Adrenal gland (tissue), 5 donors: Measurements from ENCODE around the gene BAHCC1.

Experiments
- POLR2A ChIP-seq, 2 donors: fragments of 450-650 bp; IDR thresholded peaks; one replicate each; pipeline ENCODE4 v1.6.1; 2017; ENCODE audit warnings: antibody characterized with exemption in 2 of 2, mild to moderate bottlenecking in 2 of 2, moderate library complexity in 1 of 2
- TF ChIP-seq, protein P1 (sequence below), 6 experiments: fragments of 450-650 bp in 4 of 6; fragments of 200-600 bp in 2 of 6; sonication (generic) in 1 of 6; IDR thresholded peaks; 1 replicate in 5 of 6; 2 replicates in 1 of 6; pipeline versions ENCODE4 v1.5.1 to v1.8.0; 2016 to 2021; ENCODE audit warnings: antibody characterized with exemption in 6 of 6, mild to moderate bottlenecking in 2 of 6, moderate library complexity in 1 of 6
- donor health status: DM: no; HTN: no; CAD: no.

DNA sequence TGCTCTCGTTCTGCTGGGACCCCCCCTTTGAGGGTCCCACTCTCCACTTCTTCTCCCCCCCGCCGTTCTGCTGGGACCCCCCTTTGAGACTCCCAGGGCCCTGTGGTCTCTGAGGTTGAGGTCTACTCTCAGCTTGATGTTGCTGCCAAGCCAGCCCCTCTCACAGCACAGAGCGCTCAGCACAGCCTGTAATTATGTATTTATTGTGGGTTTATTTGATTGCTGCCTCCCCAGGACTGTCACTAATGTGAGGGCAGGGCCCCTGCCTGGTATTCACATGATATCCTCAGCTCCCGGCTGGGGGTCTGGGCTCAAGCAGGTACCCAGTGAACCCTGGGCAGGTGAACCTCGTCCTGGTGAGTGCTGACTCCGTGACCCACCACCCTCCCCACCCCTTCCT, 81.9 kb downstream of the BAHCC1 start:
- TF ChIP-seq, protein P1, sequence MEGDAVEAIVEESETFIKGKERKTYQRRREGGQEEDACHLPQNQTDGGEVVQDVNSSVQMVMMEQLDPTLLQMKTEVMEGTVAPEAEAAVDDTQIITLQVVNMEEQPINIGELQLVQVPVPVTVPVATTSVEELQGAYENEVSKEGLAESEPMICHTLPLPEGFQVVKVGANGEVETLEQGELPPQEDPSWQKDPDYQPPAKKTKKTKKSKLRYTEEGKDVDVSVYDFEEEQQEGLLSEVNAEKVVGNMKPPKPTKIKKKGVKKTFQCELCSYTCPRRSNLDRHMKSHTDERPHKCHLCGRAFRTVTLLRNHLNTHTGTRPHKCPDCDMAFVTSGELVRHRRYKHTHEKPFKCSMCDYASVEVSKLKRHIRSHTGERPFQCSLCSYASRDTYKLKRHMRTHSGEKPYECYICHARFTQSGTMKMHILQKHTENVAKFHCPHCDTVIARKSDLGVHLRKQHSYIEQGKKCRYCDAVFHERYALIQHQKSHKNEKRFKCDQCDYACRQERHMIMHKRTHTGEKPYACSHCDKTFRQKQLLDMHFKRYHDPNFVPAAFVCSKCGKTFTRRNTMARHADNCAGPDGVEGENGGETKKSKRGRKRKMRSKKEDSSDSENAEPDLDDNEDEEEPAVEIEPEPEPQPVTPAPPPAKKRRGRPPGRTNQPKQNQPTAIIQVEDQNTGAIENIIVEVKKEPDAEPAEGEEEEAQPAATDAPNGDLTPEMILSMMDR (IDR thresholded peaks at IDR 0.05): no peak
- no peak for TF ChIP-seq POLR2A (IDR thresholded peaks at IDR 0.05)
